ENCODE data around the gene RASSF5. TPM values are rescaled to one million over a fixed set of nuclear protein-coding genes. Genes with fewer than 3 reads are reported as not detected.

RASSF5 gene
- total and polyA plus RNA-seq, 10 of the 15 experiments (the other 5 are each of a cell fraction or from before 2014, with no cell fraction given) = 14.0 to 89.6 (median 68.9) TPM

DNA sequence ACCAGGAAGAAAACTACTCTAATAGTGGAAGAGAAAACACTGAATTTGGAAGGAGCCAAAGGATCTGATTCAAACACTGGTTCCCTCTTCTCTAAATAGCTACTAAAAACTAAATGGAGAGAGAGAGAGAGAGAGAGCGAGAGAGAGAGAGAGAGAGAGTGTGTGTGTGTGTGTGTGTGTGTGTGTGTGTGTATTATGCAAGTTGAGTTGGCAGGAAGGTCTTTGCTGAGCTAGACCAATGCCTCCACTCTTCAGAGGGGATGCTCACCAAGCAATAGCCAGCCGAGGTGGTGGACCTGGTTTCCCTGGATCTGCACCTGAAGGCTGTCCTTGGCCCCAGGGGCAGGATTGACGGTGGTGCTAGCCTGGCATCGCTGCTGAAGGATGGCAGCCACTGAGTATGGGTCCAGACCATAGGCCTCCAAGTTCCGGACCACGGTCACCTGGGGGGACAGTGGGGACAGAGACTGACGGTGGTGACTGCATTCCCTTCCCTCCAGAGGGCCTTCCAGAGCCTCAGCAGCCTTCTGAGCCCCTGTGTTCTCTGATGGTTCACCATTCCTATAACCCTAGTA is 86.1 kb downstream of the RASSF5 start:
- H3K4me3 ChIP-seq = no peak overlapping the region
- DNase-seq (ENCODE audit: low read depth, low spot score) = no peak
- 94% methylated on average over 7 of the region's 7 CpGs for WGBS (ENCODE audit: insufficient coverage, insufficient replicate concordance, low lambda C conversion rate, missing lambda C conversion rate)
- no peak for ATAC-seq
- FAIRE-seq = no peak
- H3K4me2 ChIP-seq (ENCODE audit: control insufficient read depth, insufficient read depth) = no peak overlapping the region
- H3K27ac ChIP-seq (ENCODE audit: control insufficient read depth, insufficient read depth) = no peak overlapping the region
- no peaks in the 10 kb centered on the region for H3K27me3 ChIP-seq (replicated peaks in 1 of 2; ENCODE audit: control insufficient read depth in 2 of 2, insufficient read depth in 2 of 2, low read length in 1 of 2)
- CTCF ChIA-PET = interaction anchor here (0.8 to 6.0 kb wide), 11 partner anchors 8 to 114 kb away, joined by 3 to 44 read pairs (median 6); no protein-coding TSS in a partner anchor
- intact Hi-C loops (cut with micrococcal nuclease; ENCODE audit: unreplicated experiment) (no loop called here), in situ Hi-C loops (cut with MboI) (no loop called here)
- H3K4me1 ChIP-seq (ENCODE audit: control insufficient read depth, insufficient read depth, low read length) = peaks cover 6% of the 10 kb centered on the region; the same call in 1 of the 2 replicates
- TF ChIP-seq, protein P1, sequence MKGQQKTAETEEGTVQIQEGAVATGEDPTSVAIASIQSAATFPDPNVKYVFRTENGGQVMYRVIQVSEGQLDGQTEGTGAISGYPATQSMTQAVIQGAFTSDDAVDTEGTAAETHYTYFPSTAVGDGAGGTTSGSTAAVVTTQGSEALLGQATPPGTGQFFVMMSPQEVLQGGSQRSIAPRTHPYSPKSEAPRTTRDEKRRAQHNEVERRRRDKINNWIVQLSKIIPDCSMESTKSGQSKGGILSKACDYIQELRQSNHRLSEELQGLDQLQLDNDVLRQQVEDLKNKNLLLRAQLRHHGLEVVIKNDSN (IDR thresholded peaks at IDR 0.05; ENCODE audit: borderline replicate concordance, extremely low read length, insufficient read depth, low read depth, low read length) = no peak
- TF ChIP-seq NR2C2 (IDR thresholded peaks at IDR 0.05; ENCODE audit: borderline replicate concordance, control insufficient read depth, insufficient read length, low read depth) (no peak), YBX1 (IDR thresholded peaks at IDR 0.05) (no peak), DPF2 (IDR thresholded peaks at IDR 0.05) (no peak), RAD51 (IDR thresholded peaks at IDR 0.05) (no peak), CEBPZ (IDR thresholded peaks at IDR 0.05; ENCODE audit: low read depth, low read length) (no peak), KLF5 (IDR thresholded peaks at IDR 0.05; ENCODE audit: partially characterized antibody) (no peak), SPI1 (IDR thresholded peaks at IDR 0.05; ENCODE audit: borderline replicate concordance, insufficient read depth, low read depth, low read length) (no peak), YY1 (IDR thresholded peaks at IDR 0.05; ENCODE audit: low read depth, low read length) (no peak), IKZF2 (IDR thresholded peaks at IDR 0.05) (no peak), NR2F1 (conservative IDR thresholded peaks at IDR 0.05) (no peak), ASH2L (IDR thresholded peaks at IDR 0.05; ENCODE audit: borderline replicate concordance, low read depth) (no peak)
- TF ChIP-seq, protein P2, sequence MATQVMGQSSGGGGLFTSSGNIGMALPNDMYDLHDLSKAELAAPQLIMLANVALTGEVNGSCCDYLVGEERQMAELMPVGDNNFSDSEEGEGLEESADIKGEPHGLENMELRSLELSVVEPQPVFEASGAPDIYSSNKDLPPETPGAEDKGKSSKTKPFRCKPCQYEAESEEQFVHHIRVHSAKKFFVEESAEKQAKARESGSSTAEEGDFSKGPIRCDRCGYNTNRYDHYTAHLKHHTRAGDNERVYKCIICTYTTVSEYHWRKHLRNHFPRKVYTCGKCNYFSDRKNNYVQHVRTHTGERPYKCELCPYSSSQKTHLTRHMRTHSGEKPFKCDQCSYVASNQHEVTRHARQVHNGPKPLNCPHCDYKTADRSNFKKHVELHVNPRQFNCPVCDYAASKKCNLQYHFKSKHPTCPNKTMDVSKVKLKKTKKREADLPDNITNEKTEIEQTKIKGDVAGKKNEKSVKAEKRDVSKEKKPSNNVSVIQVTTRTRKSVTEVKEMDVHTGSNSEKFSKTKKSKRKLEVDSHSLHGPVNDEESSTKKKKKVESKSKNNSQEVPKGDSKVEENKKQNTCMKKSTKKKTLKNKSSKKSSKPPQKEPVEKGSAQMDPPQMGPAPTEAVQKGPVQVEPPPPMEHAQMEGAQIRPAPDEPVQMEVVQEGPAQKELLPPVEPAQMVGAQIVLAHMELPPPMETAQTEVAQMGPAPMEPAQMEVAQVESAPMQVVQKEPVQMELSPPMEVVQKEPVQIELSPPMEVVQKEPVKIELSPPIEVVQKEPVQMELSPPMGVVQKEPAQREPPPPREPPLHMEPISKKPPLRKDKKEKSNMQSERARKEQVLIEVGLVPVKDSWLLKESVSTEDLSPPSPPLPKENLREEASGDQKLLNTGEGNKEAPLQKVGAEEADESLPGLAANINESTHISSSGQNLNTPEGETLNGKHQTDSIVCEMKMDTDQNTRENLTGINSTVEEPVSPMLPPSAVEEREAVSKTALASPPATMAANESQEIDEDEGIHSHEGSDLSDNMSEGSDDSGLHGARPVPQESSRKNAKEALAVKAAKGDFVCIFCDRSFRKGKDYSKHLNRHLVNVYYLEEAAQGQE (IDR thresholded peaks at IDR 0.05; ENCODE audit: low read depth, low read length) = no peak
- SMC1A ChIA-PET (ENCODE audit: uncharacterized antibody, unreplicated experiment) = interaction anchor here (1.0 to 4.0 kb wide), 6 partner anchors 13 to 114 kb away, joined by 3 to 25 read pairs (median 8); no protein-coding TSS in a partner anchor
- H3K36me3 ChIP-seq (ENCODE audit: control insufficient read depth in 2 of 2, insufficient read depth in 2 of 2, low read length in 1 of 2) = peaks cover 12 to 20% of the 10 kb centered on the region in 2 experiments
- no peaks in the 10 kb centered on the region for H4K20me1 ChIP-seq (ENCODE audit: control insufficient read depth, insufficient read depth)
- H3K9me3 ChIP-seq (replicated peaks; ENCODE audit: control insufficient read depth, insufficient read depth, low read length) = no peaks in the 10 kb centered on the region
- POLR2A ChIA-PET = interaction anchor here (0.9 kb wide), 1 partner anchor 40 kb away, joined by 3 read pairs; no protein-coding TSS in a partner anchor
- no peaks in the 10 kb centered on the region for H3K79me2 ChIP-seq (ENCODE audit: control insufficient read depth, insufficient read depth, low read length)
- no peak overlapping the region for H2AFZ ChIP-seq (ENCODE audit: control insufficient read depth, low read depth, low read length)
- no peak overlapping the region for H3K9ac ChIP-seq (ENCODE audit: control insufficient read depth, insufficient read depth, low read length)
- BruUV-seq (replicated peaks) = TSS peak; percentile 41
- RAD21 ChIA-PET (ENCODE audit: unreplicated experiment) = interaction anchor here (0.8 to 1.9 kb wide), 3 partner anchors 13 to 90 kb away, joined by 3 to 5 read pairs (median 5); no protein-coding TSS in a partner anchor
